Heart right ventricle (tissue), 16 donors: Measurements from ENCODE around the gene FOXO3. TPM values are rescaled to one million over a fixed set of nuclear protein-coding genes. Genes with fewer than 3 reads are reported as not detected.
A peak's percentile ranks its signal among the peaks of the same experiment; 100 is the strongest.

Source experiments
- ATAC-seq, 8 donors: fragments of 200-7000 bp; cut with Tn5 transposase; one replicate each; pipeline ENCODE4 v1.9.1; 2020; ENCODE audit warnings: mild to moderate bottlenecking in 8 of 8, moderate library complexity in 8 of 8, moderate number of reproducible peaks in 1 of 8
- DNase-seq, 2 donors: peaks; one replicate each; pipeline ENCODE4 v3.0.0-alpha.2; 2020
- H3K27ac ChIP-seq, 10 donors: fragments of 200-600 bp; sonication (generic) in 2 of 10; one replicate each; pipeline versions ENCODE4 v1.5.0 to v1.8.0; 2020 to 2022; ENCODE audit warnings: mild to moderate bottlenecking in 3 of 10
- H3K27me3 ChIP-seq, 7 donors: fragments of 200-600 bp; one replicate each; pipeline ENCODE4 v1.8.0; 2021 to 2022; ENCODE audit warnings: mild to moderate bottlenecking in 2 of 7
- H3K36me3 ChIP-seq, 9 donors: fragments of 200-600 bp; sonication (generic) in 1 of 9; one replicate each; pipeline versions ENCODE4 v1.5.0 to v1.8.0; 2020 to 2022; ENCODE audit warnings: mild to moderate bottlenecking in 2 of 9
- H3K4me1 ChIP-seq, 9 donors: fragments of 200-600 bp; sonication (generic) in 1 of 9; one replicate each; pipeline versions ENCODE4 v1.5.0 to v1.8.0; 2020 to 2022; ENCODE audit warnings: mild to moderate bottlenecking in 4 of 9
- H3K4me3 ChIP-seq, 10 donors: fragments of 200-600 bp; sonication (generic) in 2 of 10; one replicate each; pipeline versions ENCODE4 v1.5.0 to v1.8.0; 2020 to 2022; ENCODE audit warnings: mild to moderate bottlenecking in 7 of 10, moderate library complexity in 2 of 10
- H3K9me3 ChIP-seq, 11 donors: fragments of 200-600 bp in 10 of 11; sonication (generic) in 2 of 11; one replicate each; pipeline versions ENCODE4 v1.5.0 to v1.8.0; 2013 to 2022; ENCODE audit warnings: mild to moderate bottlenecking in 2 of 11, control low read depth in 1 of 11, moderate library complexity in 1 of 11
- WGBS, 2 donors: extraction: QIAGEN DNeasy Blood & Tissue Kit; methylation state at CpG; one replicate each; pipeline ENCODE4 v1.1.7; 2013; ENCODE audit warnings: inconsistent platforms in 1 of 2; 5-methylcytosine and 5-hydroxymethylcytosine counted together
- intact Hi-C, 10 donors: fragments of 100-400 bp; cut with DNase I; formaldehyde crosslinking; loops; one replicate each; pipeline versions ENCODE4 v1.11.1 to v1.14.2; 2022
- polyA plus RNA-seq, 2 donors: library from polyadenylated mRNA; stranded (reverse); fragments of 200-250 nt; gene quantifications; one replicate each; pipeline ENCODE4 v1.2.3, GENCODE V29; 2013
- total RNA-seq, 10 donors: library from RNA; stranded (reverse); fragmentation: NEBNext Ultra II Directional in 3 of 10; extraction: Animal tissue kit (Norgen Biotek cat#: 25700) in 3 of 10; gene quantifications; one replicate each; pipeline versions ENCODE4 v1.2.1 to v1.2.4, GENCODE V29; 2021 to 2023
- TF ChIP-seq, protein P1 (sequence below), 9 donors: fragments of 200-600 bp; sonication (generic) in 2 of 9; IDR thresholded peaks; one replicate each; pipeline versions ENCODE4 v1.5.0 to v1.8.0; 2021 to 2022; ENCODE audit warnings: antibody characterized with exemption in 9 of 9, mild to moderate bottlenecking in 5 of 9, moderate library complexity in 1 of 9
- donor health status: Arrhythmogenic right ventricular cardiomyopathy.
- donor health status: ischemic (EF 13 %, LVEDD 7.1; RV severe dilation, severe dysfunction).
- donor health status: healthy with polysubstance abuse.
- donor health status: DM: no; HTN: yes; CAD: no.
- donor health status: DM: no; HTN: no; CAD: no.
- donor health status: ischemic (EF 25% LVEDD 6.9; RV normal size, moderate dysfunction).
- donor health status: ischemic (EF 25% LVEDD 5.7; RV mildly dilated, moderate dysfunction).
- donor health status: healthy.
- donor health status: DM: yes; HTN: yes; CAD: no.
- donor health status: Ischemic cardiomyopathy.
- donor health status: ischemic (EF 35%, LVEDD 5.7; RV mildly dilated, moderate dysfunction).
- donor health status: nonischemic (EF 11% LVEDD 7.7; RV severe dilation, severe dysfunction).
- donor health status: DM: yes; HTN: yes; CAD: no.
- donor health status: PGD.
- donor health status: ischemic (EF 29% LVEDD 5.4; RV normal size, mild dysfunction).
- donor health status: nonischemic (EF 23%, LVEDD 6.1; RV moderate dilation, normal function).

Gene FOXO3
- total and polyA plus RNA-seq, 12 donors: 16.8 to 52.6 (median 37.0) TPM

DNA sequence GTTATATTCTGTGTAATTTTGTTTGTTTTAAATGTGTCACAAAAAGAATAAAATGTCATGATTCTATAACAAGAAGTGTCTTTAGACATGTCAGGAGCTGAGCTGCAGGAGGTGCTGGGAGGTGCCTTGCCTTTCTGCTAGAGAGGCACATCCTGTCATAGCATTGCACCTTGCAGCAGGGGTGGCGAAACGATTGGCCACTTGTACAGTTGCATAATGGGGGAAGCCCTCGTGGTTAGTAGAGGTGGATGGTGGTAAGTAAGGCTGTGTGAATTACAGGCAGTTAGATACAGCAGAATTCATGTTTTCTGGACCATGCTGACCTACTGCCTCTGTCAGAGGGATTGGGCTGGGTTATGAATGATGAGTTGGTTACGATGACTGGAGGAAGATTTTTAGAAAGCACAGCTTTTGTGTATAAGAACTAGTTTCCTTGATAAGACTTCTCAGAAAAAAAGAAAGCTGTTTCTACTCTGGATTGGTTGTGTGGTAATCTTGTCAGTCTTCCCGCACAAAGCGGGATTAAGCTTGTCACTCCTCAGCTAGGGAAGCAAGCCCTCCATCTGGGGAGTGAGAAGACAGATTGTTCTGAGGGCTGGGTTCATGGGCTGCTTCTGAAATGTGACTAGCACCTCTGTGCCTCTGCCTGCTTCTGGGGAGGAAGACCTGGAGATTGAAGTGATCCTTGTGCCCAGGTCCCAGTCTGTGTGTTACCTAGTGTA is 74.9 kb downstream of the FOXO3 start:
- H3K4me1 ChIP-seq: peaks cover 20 to 92% (median 76%) of the 10 kb centered on the region in 9 donors
- intact Hi-C loops: no loop called here
- no peaks in the 10 kb centered on the region for H3K27me3 ChIP-seq
- ATAC-seq (peak in 4 of 8 donors; percentile 15 to 57 (median 47)), DNase-seq (no peak)
- no peak overlapping the region for H3K27ac ChIP-seq
- no peaks in the 10 kb centered on the region for H3K9me3 ChIP-seq
- 69 to 70% methylated on average over 6 of the region's 6 CpGs for WGBS, 2 donors
- H3K4me3 ChIP-seq: no peak overlapping the region
- no peaks in the 10 kb centered on the region for H3K36me3 ChIP-seq
- TF ChIP-seq, protein P1, sequence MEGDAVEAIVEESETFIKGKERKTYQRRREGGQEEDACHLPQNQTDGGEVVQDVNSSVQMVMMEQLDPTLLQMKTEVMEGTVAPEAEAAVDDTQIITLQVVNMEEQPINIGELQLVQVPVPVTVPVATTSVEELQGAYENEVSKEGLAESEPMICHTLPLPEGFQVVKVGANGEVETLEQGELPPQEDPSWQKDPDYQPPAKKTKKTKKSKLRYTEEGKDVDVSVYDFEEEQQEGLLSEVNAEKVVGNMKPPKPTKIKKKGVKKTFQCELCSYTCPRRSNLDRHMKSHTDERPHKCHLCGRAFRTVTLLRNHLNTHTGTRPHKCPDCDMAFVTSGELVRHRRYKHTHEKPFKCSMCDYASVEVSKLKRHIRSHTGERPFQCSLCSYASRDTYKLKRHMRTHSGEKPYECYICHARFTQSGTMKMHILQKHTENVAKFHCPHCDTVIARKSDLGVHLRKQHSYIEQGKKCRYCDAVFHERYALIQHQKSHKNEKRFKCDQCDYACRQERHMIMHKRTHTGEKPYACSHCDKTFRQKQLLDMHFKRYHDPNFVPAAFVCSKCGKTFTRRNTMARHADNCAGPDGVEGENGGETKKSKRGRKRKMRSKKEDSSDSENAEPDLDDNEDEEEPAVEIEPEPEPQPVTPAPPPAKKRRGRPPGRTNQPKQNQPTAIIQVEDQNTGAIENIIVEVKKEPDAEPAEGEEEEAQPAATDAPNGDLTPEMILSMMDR (IDR thresholded peaks at IDR 0.05): no peak

DNA sequence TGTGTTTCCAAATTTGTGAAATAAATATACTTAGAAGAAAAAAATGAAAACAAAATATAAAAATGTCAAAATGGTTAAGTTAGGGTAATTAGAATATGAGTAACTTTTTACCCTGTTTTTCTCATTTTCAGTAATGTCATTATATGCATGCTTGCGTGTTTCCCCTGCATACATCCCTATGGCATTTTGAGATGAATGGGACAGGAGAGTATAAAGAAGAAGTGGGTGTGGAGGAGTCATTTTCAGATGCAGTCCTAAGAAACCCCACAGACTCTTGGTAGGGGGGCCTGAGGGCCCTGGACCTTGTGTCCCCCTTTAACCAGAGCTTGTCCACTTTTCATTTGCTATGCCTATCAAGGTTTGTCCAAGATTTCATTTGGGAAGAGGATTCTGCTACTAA is 77.2 kb downstream of the FOXO3 start:
- intact Hi-C loops: no loop called here
- H3K4me1 ChIP-seq: peaks cover 8 to 86% (median 62%) of the 10 kb centered on the region in 9 donors

DNA sequence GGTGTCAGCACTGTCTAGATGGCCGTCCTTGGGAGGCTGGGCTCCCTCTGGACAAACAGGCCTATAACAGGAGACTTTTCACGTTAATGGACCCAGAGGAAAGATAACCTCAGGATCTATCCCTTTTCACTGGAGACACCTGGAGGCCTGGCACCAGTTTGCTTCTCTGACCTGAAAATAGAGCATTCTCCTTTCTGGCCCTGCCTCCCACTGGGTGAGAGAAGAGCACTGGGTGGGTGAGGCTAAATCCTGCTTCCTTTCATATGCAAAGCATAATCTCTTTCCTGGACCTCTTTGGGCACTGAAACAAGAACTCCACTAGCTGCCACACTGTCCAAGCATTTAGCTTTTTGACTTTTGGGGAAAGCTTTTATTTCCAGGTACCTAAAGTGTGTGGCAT is 78.3 kb downstream of the FOXO3 start:
- Histone ChIP-seq H3K36me3 (no peaks in the 10 kb centered on the region), H3K9me3 (no peaks in the 10 kb centered on the region), H3K4me3 (no peak overlapping the region), H3K4me1 (peaks cover 8 to 86% (median 56%) of the 10 kb centered on the region in 9 donors), H3K27me3 (no peaks in the 10 kb centered on the region), H3K27ac (peak overlapping the region in 2 of 10 donors; percentile 5 to 7)
- DNase-seq (no peak), ATAC-seq (peak in 1 of 8 donors; percentile 17)
- 72 to 74% methylated on average over 2 of the region's 2 CpGs for WGBS, 2 donors
- TF ChIP-seq, protein P1 (IDR thresholded peaks at IDR 0.05): no peak
- intact Hi-C loops: no loop called here

More for the DNA sequence above, 77.2 kb downstream of the FOXO3 start:
- WGBS, 2 donors: 96 to 97% methylated on average over 1 of the region's 1 CpG
- no peak for DNase-seq
- Histone ChIP-seq H3K36me3 (no peaks in the 10 kb centered on the region), H3K9me3 (no peaks in the 10 kb centered on the region), H3K4me3 (no peak overlapping the region), H3K27ac (peak overlapping the region in 1 of 10 donors; percentile 5), H3K27me3 (no peaks in the 10 kb centered on the region)
- TF ChIP-seq, protein P1 (IDR thresholded peaks at IDR 0.05): no peak
- ATAC-seq: no peak

DNA sequence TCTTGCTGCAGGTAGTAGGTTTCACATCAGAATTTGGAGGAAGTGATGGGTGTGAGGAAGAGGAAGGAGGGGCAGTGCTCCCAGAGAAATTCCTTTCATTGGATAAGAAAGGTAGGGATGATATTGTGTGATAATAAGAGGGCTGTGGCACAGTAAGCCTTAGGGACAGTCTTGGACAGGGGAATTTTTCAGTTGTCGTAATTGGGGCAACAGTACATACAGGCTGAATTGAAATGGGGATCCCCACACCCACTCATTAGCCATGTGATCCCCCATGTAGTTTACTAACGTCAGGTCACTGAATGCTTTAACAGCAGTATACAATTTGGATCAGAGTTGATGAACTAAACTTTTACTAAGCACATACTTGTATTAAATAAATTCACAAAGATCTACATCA is 79.4 kb downstream of the FOXO3 start:
- no peaks in the 10 kb centered on the region for H3K9me3 ChIP-seq
- H3K27me3 ChIP-seq: no peaks in the 10 kb centered on the region
- H3K27ac ChIP-seq: peak overlapping the region in 1 of 10 donors; percentile 2
- H3K4me1 ChIP-seq: peaks cover 8 to 87% (median 62%) of the 10 kb centered on the region in 9 donors
- DNase-seq (no peak), ATAC-seq (no peak)
- no peak overlapping the region for H3K4me3 ChIP-seq
- intact Hi-C loops: no loop called here
- 76 to 79% methylated on average over 2 of the region's 2 CpGs for WGBS, 2 donors
- no peaks in the 10 kb centered on the region for H3K36me3 ChIP-seq
- TF ChIP-seq, protein P1 (IDR thresholded peaks at IDR 0.05): no peak
